GM12878 (cell line): Measurements from ENCODE around the gene AIG1. TPM values are rescaled to one million over a fixed set of nuclear protein-coding genes. Genes with fewer than 3 reads are reported as not detected.

Experiments used
- CBFB ChIP-seq: IDR thresholded peaks from 2 replicates; pipeline ENCODE4 v1.6.1; 2016; ENCODE audit warnings: antibody characterized with exemption, low read depth
- CBX5 ChIP-seq: sonication (generic); IDR thresholded peaks from 2 replicates; pipeline ENCODE4 v1.6.1; 2016; ENCODE audit warnings: low read depth, moderate library complexity, mild to moderate bottlenecking, inconsistent platforms
- CREM ChIP-seq: IDR thresholded peaks from 2 replicates; pipeline ENCODE4 v1.6.1; 2014; ENCODE audit warnings: antibody characterized with exemption, low read depth
- CUX1 ChIP-seq: IDR thresholded peaks from 2 replicates; pipeline ENCODE4 v1.6.1; 2012; ENCODE audit warnings: improper control_type of control experiment, low read depth, low read length; ENCODE audit not compliant: insufficient replicate concordance
- ESRRA ChIP-seq: IDR thresholded peaks from 2 replicates; pipeline ENCODE4 v1.6.1; 2012; ENCODE audit warnings: mild to moderate bottlenecking, low read length, improper control_type of control experiment
- FOXK2 ChIP-seq: fragments of 450-650 bp; IDR thresholded peaks from 2 replicates; pipeline ENCODE4 v1.6.1; 2017; ENCODE audit warnings: mild to moderate bottlenecking, moderate library complexity
- GABPA ChIP-seq: IDR thresholded peaks from 2 replicates; pipeline ENCODE4 v1.6.1; 2014; ENCODE audit warnings: antibody characterized with exemption, low read depth, mild to moderate bottlenecking, inconsistent platforms
- KAT2A ChIP-seq: conservative IDR thresholded peaks from 2 replicates; pipeline ENCODE4 v1.6.1; 2011; ENCODE audit warnings: low read depth, low read length; ENCODE audit not compliant: control insufficient read depth
- MLLT1 ChIP-seq: fragments of 450-650 bp; IDR thresholded peaks from 2 replicates; pipeline ENCODE4 v1.6.1; 2016; ENCODE audit warnings: mild to moderate bottlenecking
- POLR2AphosphoS5 ChIP-seq: IDR thresholded peaks from 2 replicates; pipeline ENCODE4 v1.6.1; 2011; ENCODE audit warnings: mild to moderate bottlenecking, low read length, inconsistent platforms
- POU2F2 ChIP-seq: IDR thresholded peaks from 3 replicates; pipeline ENCODE4 v1.6.1; 2011; ENCODE audit warnings: low read depth, mild to moderate bottlenecking, low read length, borderline replicate concordance
- RAD21 ChIP-seq: IDR thresholded peaks from 2 replicates; pipeline ENCODE4 v1.6.1; 2011; ENCODE audit warnings: mild to moderate bottlenecking, low read depth, low read length, moderate library complexity; ENCODE audit not compliant: insufficient read depth
- RAD51 ChIP-seq: fragments of 450-650 bp; IDR thresholded peaks from 2 replicates; pipeline ENCODE4 v1.6.1; 2016; ENCODE audit warnings: moderate library complexity, mild to moderate bottlenecking, inconsistent platforms
- SKIL ChIP-seq: fragments of 450-650 bp; IDR thresholded peaks from 2 replicates; pipeline ENCODE4 v1.6.1; 2017; ENCODE audit warnings: mild to moderate bottlenecking, low read depth, inconsistent platforms; ENCODE audit not compliant: poor library complexity, severe bottlenecking
- STAT3 ChIP-seq: IDR thresholded peaks from 2 replicates; pipeline ENCODE4 v1.6.1; 2011; ENCODE audit warnings: low read depth, low read length, improper control_type of control experiment
- SUPT20H ChIP-seq: IDR thresholded peaks from 2 replicates; pipeline ENCODE4 v1.6.1; 2011; ENCODE audit warnings: low read depth, mild to moderate bottlenecking, low read length, moderate library complexity, borderline replicate concordance; ENCODE audit not compliant: control insufficient read depth
- SUZ12 ChIP-seq: fragments of 200-600 bp; sonication (generic); IDR thresholded peaks from one replicate; pipeline ENCODE4 v1.6.1; 2018; ENCODE audit warnings: antibody characterized with exemption, mild to moderate bottlenecking; ENCODE audit not compliant: unreplicated experiment
- TCF3 ChIP-seq: IDR thresholded peaks from 2 replicates; pipeline ENCODE4 v1.6.1; 2012; ENCODE audit warnings: low read depth, mild to moderate bottlenecking, low read length, borderline replicate concordance; ENCODE audit not compliant: insufficient read depth
- USF2 ChIP-seq: IDR thresholded peaks from 2 replicates; pipeline ENCODE4 v1.6.1; 2011; ENCODE audit warnings: low read depth, low read length, improper control_type of control experiment, borderline replicate concordance
- YBX1 ChIP-seq: fragments of 450-650 bp; IDR thresholded peaks from 2 replicates; pipeline ENCODE4 v1.6.1; 2016; ENCODE audit warnings: antibody characterized with exemption
- ZNF217 ChIP-seq: fragments of 450-650 bp; IDR thresholded peaks from 2 replicates; pipeline ENCODE4 v1.6.1; 2017; ENCODE audit warnings: antibody characterized with exemption, mild to moderate bottlenecking
- ZNF274 ChIP-seq: IDR thresholded peaks from one replicate; pipeline ENCODE4 v1.8.0; 2011; ENCODE audit not compliant: insufficient read length, insufficient read depth
- polyA plus RNA-seq, 11 experiments: library from polyadenylated mRNA; depleted of rRNA in 4 of 11; unstranded in 6 of 11; stranded (reverse) in 5 of 11; fragments of >200 nt; fragmentation: Nextera tagmentation in 4 of 11; fragmentation: Illumina TruSeq in 1 of 11; extraction: Ambion mirVana in 4 of 11; extraction: Trizol in 1 of 11; gene quantifications; 1 replicate in 1 of 11; 2 replicates in 10 of 11; pipeline versions ENCODE4 v1.2.1 to v1.2.3, GENCODE V29; 2011 to 2016; ENCODE audit warnings: inconsistent platforms in 2 of 11, missing spikeins in 2 of 11, low read depth in 1 of 11
- total RNA-seq, 4 experiments: library from RNA; depleted of rRNA in 3 of 4; stranded (reverse); fragments of >200 nt in 3 of 4; fragmentation: Illumina TruSeq in 1 of 4; extraction: Trizol in 1 of 4; gene quantifications; 2 replicates each; pipeline versions ENCODE4 v1.2.1 to v1.2.3, GENCODE V29; 2013 to 2021

Gene AIG1
- total and polyA plus RNA-seq, 10 of the 15 experiments (the other 5 are each of a cell fraction or from before 2014, with no cell fraction given), result 27.0 to 74.5 (median 36.4) TPM

GRCh38 chr6:143337201-143337949 lies 276.7 kb downstream of the AIG1 start (continued):
- peak; percentile 5; the same call in 1 of the 2 replicates for TF ChIP-seq USF2
- TF ChIP-seq ZNF217, result no peak
- TF ChIP-seq ESRRA, result no peak
- peak; percentile 33 for TF ChIP-seq RAD21
- TF ChIP-seq GABPA, result no peak
- no peak for TF ChIP-seq FOXK2
- no peak for TF ChIP-seq POU2F2
- no peak for TF ChIP-seq SKIL
- no peak for TF ChIP-seq ZNF274
- TF ChIP-seq CBFB, result no peak
- no peak for TF ChIP-seq YBX1
- no peak for TF ChIP-seq CREM
- no peak for TF ChIP-seq POLR2AphosphoS5
- TF ChIP-seq RAD51, result peak; percentile 52; the same call in 1 of the 2 replicates
- no peak for TF ChIP-seq CUX1
- no peak for TF ChIP-seq KAT2A
- TF ChIP-seq SUZ12, result no peak
- no peak for TF ChIP-seq MLLT1
- no peak for TF ChIP-seq CBX5
- TF ChIP-seq STAT3, result no peak
- TF ChIP-seq SUPT20H, result no peak
- TF ChIP-seq TCF3, result no peak
